ENCODE measurements around the gene MTX1.
"Not testable (repeated sequence)": the region's sequence is repeated elsewhere in the genome, so short reads cannot be mapped to it uniquely, and the experiment has no call there.

MTX1 gene

GRCh38 chr1:155189926-155190325, 18.6 kb upstream of the MTX1 start:
- DNase-seq: not testable (repeated sequence)

- DNase-seq: no peak
Measured at GRCh38 chr1:155191904-155192303, 16.6 kb upstream of the MTX1 start.

GRCh38 chr1:155192346-155193274, 15.9 kb upstream of the MTX1 start:
- peak in 3 of 5 experiments; percentile 25 to 48 (median 32) for DNase-seq

GRCh38 chr1:155193275-155193990, 15.1 kb upstream of the MTX1 start:
- peak; percentile 39 to 70 (median 58) for DNase-seq

GRCh38 chr1:155193991-155194240, 14.6 kb upstream of the MTX1 start:
- not testable (repeated sequence) for DNase-seq

- DNase-seq: no peak
Measured at GRCh38 chr1:155195201-155196102, 13.0 kb upstream of the MTX1 start.

- DNase-seq: no peak
Measured at GRCh38 chr1:155196103-155196892, 12.2 kb upstream of the MTX1 start.

GRCh38 chr1:155196893-155197638, 11.4 kb upstream of the MTX1 start:
- no peak for DNase-seq

- no peak for DNase-seq
Measured at GRCh38 chr1:155197901-155198546, 10.5 kb upstream of the MTX1 start.

GRCh38 chr1:155198547-155198906, 10.0 kb upstream of the MTX1 start:
- no peak for DNase-seq

- no peak for DNase-seq
Measured at GRCh38 chr1:155199792-155200191, 8.7 kb upstream of the MTX1 start.

GRCh38 chr1:155200920-155201319, 7.6 kb upstream of the MTX1 start:
- DNase-seq: no peak

GRCh38 chr1:155202198-155202597, 6.3 kb upstream of the MTX1 start:
- DNase-seq: no peak

- DNase-seq: no peak
Measured at GRCh38 chr1:155202731-155203515, 5.6 kb upstream of the MTX1 start.

GRCh38 chr1:155205035-155205434, 3.5 kb upstream of the MTX1 start:
- DNase-seq: no peak

- DNase-seq: no peak
Measured at GRCh38 chr1:155205969-155206593, 2.4 kb upstream of the MTX1 start.

GRCh38 chr1:155206891-155207805, 1.3 kb upstream of the MTX1 start:
- peak; percentile 76 to 87 (median 85) for DNase-seq

- no peak for DNase-seq
Measured at GRCh38 chr1:155207806-155208540, 522 bp upstream of the MTX1 start, which contains the start of gene THBS3. Gene THBS3 (minus strand): TSS chr1:155207897. CDS start chr1:155207876, 21 bp downstream.

Measured in T-helper 2 cell (primary cell).